Trophoblast cell (in vitro differentiated cells and primary cell): ENCODE measurements around the gene ZFHX3.
"Not testable (repeated sequence)": the region's sequence is repeated elsewhere in the genome, so short reads cannot be mapped to it uniquely, and the experiment has no call there.

ENCODE experiments used
- DNase-seq, 2 donors: peaks; one replicate each; pipeline ENCODE4 v3.0.0-alpha.2; 2016
- H2AFZ ChIP-seq: 2 replicates; pipeline ENCODE4 v1.6.1; 2013; ENCODE audit warnings: low read length, moderate library complexity, mild to moderate bottlenecking; ENCODE audit not compliant: insufficient read depth, poor library complexity
- H2AK5ac ChIP-seq: 2 replicates; pipeline ENCODE4 v1.6.1; 2013; ENCODE audit warnings: mild to moderate bottlenecking, low read length
- H2BK120ac ChIP-seq: 2 replicates; pipeline ENCODE4 v1.6.1; 2013; ENCODE audit warnings: low read length, mild to moderate bottlenecking, moderate library complexity; ENCODE audit not compliant: insufficient read depth, poor library complexity
- H2BK12ac ChIP-seq: 2 replicates; pipeline ENCODE4 v1.6.1; 2013; ENCODE audit warnings: mild to moderate bottlenecking, low read length, moderate library complexity
- H2BK5ac ChIP-seq: 2 replicates; pipeline ENCODE4 v1.6.1; 2013; ENCODE audit warnings: low read length, low read depth, moderate library complexity, mild to moderate bottlenecking; ENCODE audit not compliant: poor library complexity
- H3K14ac ChIP-seq: 2 replicates; pipeline ENCODE4 v1.6.1; 2013; ENCODE audit warnings: mild to moderate bottlenecking, low read length
- H3K18ac ChIP-seq: 2 replicates; pipeline ENCODE4 v1.6.1; 2013; ENCODE audit warnings: mild to moderate bottlenecking, low read length
- H3K23ac ChIP-seq: 2 replicates; pipeline ENCODE4 v1.6.1; 2013; ENCODE audit warnings: low read length
- H3K27ac ChIP-seq: 2 replicates; pipeline ENCODE4 v1.5.1; 2013; ENCODE audit warnings: low read depth, mild to moderate bottlenecking, inconsistent platforms, low read length, moderate library complexity
- H3K27me3 ChIP-seq: 2 replicates; pipeline ENCODE4 v1.6.1; 2013; ENCODE audit warnings: inconsistent platforms, mild to moderate bottlenecking, low read length, moderate library complexity; ENCODE audit not compliant: insufficient read depth
- H3K36me3 ChIP-seq, 2 experiments: 1 replicate in 1 of 2; 2 replicates in 1 of 2; pipeline ENCODE4 v1.6.1; 2013; ENCODE audit warnings: low read length in 2 of 2, mild to moderate bottlenecking in 2 of 2, moderate library complexity in 1 of 2; ENCODE audit not compliant: insufficient read depth in 2 of 2, control insufficient read depth in 1 of 2
- H3K4ac ChIP-seq: 2 replicates; pipeline ENCODE4 v1.6.1; 2013; ENCODE audit warnings: low read depth, mild to moderate bottlenecking, low read length, moderate library complexity
- H3K4me1 ChIP-seq, 2 experiments: 1 replicate in 1 of 2; 2 replicates in 1 of 2; pipeline ENCODE4 v1.6.1; 2013; ENCODE audit warnings: low read length in 2 of 2, mild to moderate bottlenecking in 2 of 2, moderate library complexity in 1 of 2; ENCODE audit not compliant: insufficient read depth in 2 of 2, control insufficient read depth in 1 of 2
- H3K4me2 ChIP-seq: 2 replicates; pipeline ENCODE4 v1.6.1; 2013; ENCODE audit warnings: inconsistent platforms, mild to moderate bottlenecking, low read length, moderate library complexity
- H3K4me3 ChIP-seq: 2 replicates; pipeline ENCODE4 v1.5.1; 2013; ENCODE audit warnings: mild to moderate bottlenecking, low read depth, low read length, inconsistent platforms
- H3K79me1 ChIP-seq: one replicate; pipeline ENCODE4 v1.6.1; 2013; ENCODE audit warnings: low read length
- H3K79me2 ChIP-seq: 2 replicates; pipeline ENCODE4 v1.6.1; 2013; ENCODE audit warnings: low read length, mild to moderate bottlenecking; ENCODE audit not compliant: control insufficient read depth, insufficient read depth, poor library complexity
- H3K9ac ChIP-seq: 2 replicates; pipeline ENCODE4 v1.6.1; 2013; ENCODE audit warnings: mild to moderate bottlenecking, low read length
- H3K9me3 ChIP-seq: 2 replicates; pipeline ENCODE4 v1.6.1; 2013; ENCODE audit warnings: low read depth, mild to moderate bottlenecking, control low read depth, inconsistent platforms, low read length; ENCODE audit not compliant: insufficient read depth
- H4K12ac ChIP-seq: 2 replicates; pipeline ENCODE4 v1.6.1; 2013; ENCODE audit warnings: low read depth, mild to moderate bottlenecking, low read length, moderate library complexity
- H4K8ac ChIP-seq: 2 replicates; pipeline ENCODE4 v1.6.1; 2013; ENCODE audit warnings: low read depth, mild to moderate bottlenecking, low read length, moderate library complexity
- H4K91ac ChIP-seq: one replicate; pipeline ENCODE4 v1.6.1; 2013; ENCODE audit warnings: low read depth, mild to moderate bottlenecking, low read length, moderate library complexity
- WGBS: extraction: QIAGEN DNeasy Blood & Tissue Kit; methylation state at CpG from one replicate; pipeline ENCODE4 v1.1.7; 2013; ENCODE audit warnings: missing lambda C conversion rate; ENCODE audit not compliant: insufficient read length, insufficient coverage; ENCODE audit errors: extremely low coverage; 5-methylcytosine and 5-hydroxymethylcytosine counted together

Gene ZFHX3

GRCh38 chr16:73011926-73012325 is 36.0 kb downstream of the ZFHX3 start:
- no peak overlapping the region for H2BK12ac ChIP-seq

GRCh38 chr16:73010150-73010676 is 37.7 kb downstream of the ZFHX3 start:
- DNase-seq: peak in 1 of 2 donors; percentile 41
- H3K79me1 ChIP-seq: peaks cover 6% of the 10 kb centered on the region
- peak overlapping the region; percentile 56 for H2AK5ac ChIP-seq
- H3K4me2 ChIP-seq: no peak overlapping the region
- H3K9ac ChIP-seq: peak overlapping the region; percentile 70
- peak overlapping the region; percentile 49 for H3K14ac ChIP-seq
- H4K12ac ChIP-seq: no peak overlapping the region
- peak overlapping the region; percentile 37 for H3K18ac ChIP-seq
- peak overlapping the region; percentile 38 for H3K27ac ChIP-seq
- H3K23ac ChIP-seq: no peak overlapping the region
- H3K4me1 ChIP-seq: peaks cover 8 to 9% of the 10 kb centered on the region in 2 experiments
- peak overlapping the region; percentile 37 for H2BK12ac ChIP-seq
- H3K36me3 ChIP-seq: no peaks in the 10 kb centered on the region
- no peaks in the 10 kb centered on the region for H3K27me3 ChIP-seq
- no peak overlapping the region for H3K4me3 ChIP-seq
- H2AFZ ChIP-seq: no peak overlapping the region
- WGBS: no CpG with 5 or more reads among the region's 12 CpGs
- H4K8ac ChIP-seq: peak overlapping the region; percentile 36
- peak overlapping the region; percentile 54 for H2BK120ac ChIP-seq
- peaks cover 3% of the 10 kb centered on the region for H3K9me3 ChIP-seq
- peak overlapping the region; percentile 87 for H3K4ac ChIP-seq
- H3K79me2 ChIP-seq: peaks cover 13% of the 10 kb centered on the region
- H4K91ac ChIP-seq: peak overlapping the region; percentile 27
- peak overlapping the region; percentile 17 for H2BK5ac ChIP-seq

More at GRCh38 chr16:73011926-73012325, 36.0 kb downstream of the ZFHX3 start:
- no peak overlapping the region for H4K91ac ChIP-seq
- H3K9me3 ChIP-seq: peaks cover 3% of the 10 kb centered on the region
- no peak overlapping the region for H2AFZ ChIP-seq
- H2AK5ac ChIP-seq: no peak overlapping the region
- peaks cover 13% of the 10 kb centered on the region for H3K79me2 ChIP-seq
- peak in 1 of 2 donors; percentile 9 for DNase-seq
- no peak overlapping the region for H3K4me2 ChIP-seq
- H3K79me1 ChIP-seq: peaks cover 6% of the 10 kb centered on the region
- no peak overlapping the region for H2BK5ac ChIP-seq
- H4K8ac ChIP-seq: no peak overlapping the region
- no peak overlapping the region for H3K18ac ChIP-seq
- H3K4ac ChIP-seq: peak overlapping the region; percentile 70
- WGBS: no CpG with 5 or more reads among the region's 4 CpGs
- no peaks in the 10 kb centered on the region for H3K36me3 ChIP-seq
- no peak overlapping the region for H3K4me3 ChIP-seq
- H3K9ac ChIP-seq: no peak overlapping the region
- H3K27me3 ChIP-seq: no peaks in the 10 kb centered on the region
- no peak overlapping the region for H3K23ac ChIP-seq
- H3K27ac ChIP-seq: no peak overlapping the region
- H3K4me1 ChIP-seq: peaks cover 16 to 18% of the 10 kb centered on the region in 2 experiments
- no peak overlapping the region for H3K14ac ChIP-seq
- no peak overlapping the region for H2BK120ac ChIP-seq
- H4K12ac ChIP-seq: no peak overlapping the region

GRCh38 chr16:73009710-73010109 is 38.2 kb downstream of the ZFHX3 start:
- H3K27ac ChIP-seq: not testable (repeated sequence)
- no CpG with 5 or more reads among the region's 11 CpGs for WGBS

GRCh38 chr16:73006026-73006425 is 41.9 kb downstream of the ZFHX3 start:
- Histone ChIP-seq H3K18ac (no peak overlapping the region), H3K9ac (no peak overlapping the region), H2AK5ac (no peak overlapping the region), H3K14ac (no peak overlapping the region), H3K27me3 (no peaks in the 10 kb centered on the region), H3K4me2 (no peak overlapping the region), H3K79me1 (peaks cover 4% of the 10 kb centered on the region), H3K23ac (no peak overlapping the region), H3K4me3 (no peak overlapping the region), H3K4ac (peak overlapping the region; percentile 64), H2BK5ac (no peak overlapping the region), H3K79me2 (peaks cover 6% of the 10 kb centered on the region), H4K8ac (no peak overlapping the region), H2BK12ac (no peak overlapping the region), H2AFZ (no peak overlapping the region), H2BK120ac (no peak overlapping the region), H3K9me3 (peaks cover 6% of the 10 kb centered on the region), H3K36me3 (peaks cover 0 to 2% of the 10 kb centered on the region in 2 experiments), H3K4me1 (peaks cover 6 to 11% of the 10 kb centered on the region in 2 experiments), H4K12ac (no peak overlapping the region), H3K27ac (no peak overlapping the region), H4K91ac (no peak overlapping the region)
- WGBS: no CpG with 5 or more reads among the region's 2 CpGs
- DNase-seq: peak in 1 of 2 donors; percentile 31

More at GRCh38 chr16:73009710-73010109, 38.2 kb downstream of the ZFHX3 start:
- Histone ChIP-seq H3K18ac (peak overlapping the region; percentile 37), H4K8ac (peak overlapping the region; percentile 36), H2BK12ac (peak overlapping the region; percentile 37), H3K4ac (peak overlapping the region; percentile 69), H4K91ac (peak overlapping the region; percentile 27), H2BK5ac (peak overlapping the region; percentile 17), H3K79me2 (peaks cover 12% of the 10 kb centered on the region), H2BK120ac (peak overlapping the region; percentile 54), H4K12ac (peak overlapping the region; percentile 71), H3K14ac (peak overlapping the region; percentile 49), H2AK5ac (peak overlapping the region; percentile 21)
- H3K4me3 ChIP-seq, DNase-seq, H3K9ac ChIP-seq, H2AFZ ChIP-seq, H3K23ac ChIP-seq, H3K27me3 ChIP-seq, H3K4me1 ChIP-seq, H3K79me1 ChIP-seq, H3K4me2 ChIP-seq, H3K36me3 ChIP-seq, H3K9me3 ChIP-seq: not testable (repeated sequence)
